HCT116 (cell line): ENCODE measurements around the gene NCOA5. TPM values are rescaled to one million over a fixed set of nuclear protein-coding genes. Genes with fewer than 3 reads are reported as not detected.

ENCODE experiments used
- ATAC-seq: fragments of 200-7000 bp; cut with Tn5 transposase; 2 replicates; pipeline ENCODE4 v1.9.1; 2020; ENCODE audit warnings: mild to moderate bottlenecking, moderate library complexity
- BruUV-seq: library from RNA; stranded (reverse); fragments of 400-500 nt; replicated peaks from 2 replicates; lab custom pipeline; 2021; lab: Mats Ljungman, UMichigan
- CTCF ChIA-PET: fragments of 300-600 bp; sonication (Branson Sonifier 250); formaldehyde crosslinking; loops from one replicate; lab custom pipeline; 2021; ENCODE audit warnings: antibody characterized with exemption; lab: Charles Lee
- POLR2A ChIA-PET: fragments of 300-600, 350-600 bp; sonication (Branson Sonifier 250); formaldehyde crosslinking; loops from one replicate; lab custom pipeline; 2021; ENCODE audit warnings: antibody characterized with exemption; lab: Charles Lee
- RAD21 ChIA-PET, 2 experiments: fragments of 300-600 bp; sonication (Branson Sonifier 250); formaldehyde crosslinking; loops; one replicate each; lab custom pipeline; 2023; ENCODE audit warnings: low total read pairs in 2 of 2; ENCODE audit not compliant: uncharacterized antibody in 2 of 2, unreplicated experiment in 2 of 2, low non-redundant PET in 1 of 2; lab: Charles Lee
- DNase-seq: peaks from one replicate; pipeline ENCODE4 v3.0.0-alpha.2; 2010; ENCODE audit warnings: low read depth, low spot score
- H2AFZ ChIP-seq: fragments of 200-600 bp; shearing (Covaris generic), sonication (generic); 2 replicates; pipeline ENCODE4 v1.6.1; 2017; ENCODE audit warnings: low read depth, mixed run types, mixed read lengths, antibody characterized with exemption, low read length; ENCODE audit not compliant: poor library complexity, severe bottlenecking
- H3K27ac ChIP-seq: 2 replicates; pipeline ENCODE4 v1.5.1; 2012; ENCODE audit warnings: low read depth, low read length
- H3K27me3 ChIP-seq: fragments of 200-600 bp; sonication (generic); 2 replicates; pipeline ENCODE4 v1.6.1; 2016; ENCODE audit warnings: mixed run types, low read length, mixed read lengths; ENCODE audit not compliant: insufficient read depth
- H3K36me3 ChIP-seq, 2 experiments: fragments of 200-500 bp in 1 of 2; fragments of 200-600 bp in 1 of 2; sonication (Bioruptor generic) in 1 of 2; sonication (generic) in 1 of 2; 2 replicates each; pipeline versions ENCODE4 v1.5.1 to v1.6.1; 2014 to 2016; ENCODE audit warnings: low read length in 2 of 2, inconsistent platforms in 1 of 2, mixed read lengths in 1 of 2, mixed run types in 1 of 2; ENCODE audit not compliant: insufficient read depth in 2 of 2, control insufficient read depth in 1 of 2
- H3K4me1 ChIP-seq, 2 experiments: fragments of 200-600 bp in 1 of 2; sonication (generic) in 1 of 2; 2 replicates each; pipeline versions ENCODE4 v1.5.1 to v1.6.1; 2012 to 2017; ENCODE audit warnings: low read length in 2 of 2, inconsistent platforms in 1 of 2, mild to moderate bottlenecking in 1 of 2, mixed read lengths in 1 of 2, mixed run types in 1 of 2, moderate library complexity in 1 of 2; ENCODE audit not compliant: insufficient read depth in 2 of 2, control insufficient read depth in 1 of 2
- H3K4me2 ChIP-seq: fragments of 200-600 bp; sonication (generic); 2 replicates; pipeline ENCODE4 v1.6.1; 2017; ENCODE audit warnings: mixed run types, low read length, mixed read lengths
- H3K4me3 ChIP-seq, 2 experiments: fragments of 200-600 bp in 1 of 2; sonication (generic) in 1 of 2; replicated peaks in 1 of 2; 2 replicates each; pipeline ENCODE4 v1.5.1; 2011 to 2016; ENCODE audit warnings: low read length in 2 of 2, control low read depth in 1 of 2, low read depth in 1 of 2, mild to moderate bottlenecking in 1 of 2, mixed read lengths in 1 of 2, mixed run types in 1 of 2
- H3K79me2 ChIP-seq: fragments of 200-600 bp; sonication (generic); 2 replicates; pipeline ENCODE4 v1.6.1; 2017; ENCODE audit warnings: mild to moderate bottlenecking, mixed run types, low read length, moderate library complexity, mixed read lengths; ENCODE audit not compliant: insufficient read depth
- H3K9ac ChIP-seq: fragments of 200-600 bp; sonication (generic); 2 replicates; pipeline ENCODE4 v1.6.1; 2016; ENCODE audit warnings: low read length, mixed read lengths
- H3K9me2 ChIP-seq: fragments of 200-600 bp; sonication (generic), shearing (Covaris generic); 2 replicates; pipeline ENCODE4 v1.6.1; 2017; ENCODE audit warnings: mixed run types, mild to moderate bottlenecking, moderate library complexity; ENCODE audit not compliant: insufficient read depth
- H3K9me3 ChIP-seq, 2 experiments: fragments of 200-500 bp in 1 of 2; fragments of 200-600 bp in 1 of 2; sonication (Bioruptor generic) in 1 of 2; sonication (generic) in 1 of 2; 2 replicates each; pipeline ENCODE4 v1.6.1; 2014 to 2017; ENCODE audit warnings: low read length in 2 of 2, mixed read lengths in 2 of 2, inconsistent platforms in 1 of 2, low read depth in 1 of 2, mild to moderate bottlenecking in 1 of 2, mixed run types in 1 of 2, moderate library complexity in 1 of 2; ENCODE audit not compliant: control insufficient read depth in 1 of 2, insufficient read depth in 1 of 2
- H4K20me1 ChIP-seq: fragments of 200-600 bp; sonication (generic), shearing (Covaris generic); 2 replicates; pipeline ENCODE4 v1.6.1; 2017; ENCODE audit warnings: mixed run types, mild to moderate bottlenecking, moderate library complexity; ENCODE audit not compliant: insufficient read depth
- ATF3 ChIP-seq: IDR thresholded peaks from 2 replicates; pipeline ENCODE4 v1.6.1; 2012
- CBX3 ChIP-seq: IDR thresholded peaks from 2 replicates; pipeline ENCODE4 v1.6.1; 2012; ENCODE audit warnings: low read depth
- CEBPB ChIP-seq: IDR thresholded peaks from 2 replicates; pipeline ENCODE4 v1.6.1; 2012; ENCODE audit warnings: low read depth
- EGR1 ChIP-seq: IDR thresholded peaks from 2 replicates; pipeline ENCODE4 v1.6.1; 2012; ENCODE audit warnings: low read depth
- ELF1 ChIP-seq: IDR thresholded peaks from 2 replicates; pipeline ENCODE4 v1.6.1; 2012; ENCODE audit warnings: low read depth, borderline replicate concordance
- EZH2 ChIP-seq: fragments of 200-600 bp; sonication (generic); IDR thresholded peaks from 2 replicates; pipeline ENCODE4 v1.6.1; 2017; ENCODE audit warnings: antibody characterized with exemption, mixed run types
- EZH2phosphoT487 ChIP-seq: fragments of 200-600 bp; IDR thresholded peaks from 2 replicates; pipeline ENCODE4 v1.6.1; 2018; ENCODE audit warnings: antibody characterized with exemption, borderline replicate concordance
- JUND ChIP-seq: IDR thresholded peaks from 2 replicates; pipeline ENCODE4 v1.6.1; 2012
- MAX ChIP-seq: IDR thresholded peaks from 2 replicates; pipeline ENCODE4 v1.6.1; 2012
- POLR2A ChIP-seq: IDR thresholded peaks from 2 replicates; pipeline ENCODE4 v1.7.0; 2011; ENCODE audit warnings: borderline replicate concordance; ENCODE audit not compliant: insufficient read depth, insufficient read length; ENCODE audit errors: extremely low read depth
- RAD21 ChIP-seq: IDR thresholded peaks from 2 replicates; pipeline ENCODE4 v1.6.1; 2012; ENCODE audit warnings: low read depth, mild to moderate bottlenecking
- SRF ChIP-seq: IDR thresholded peaks from 2 replicates; pipeline ENCODE4 v1.6.1; 2012; ENCODE audit warnings: low read depth
- TCF7L2 ChIP-seq: IDR thresholded peaks from 2 replicates; pipeline ENCODE4 v1.7.0; 2011; ENCODE audit warnings: borderline replicate concordance, inconsistent platforms; ENCODE audit not compliant: insufficient read depth, insufficient read length; ENCODE audit errors: extremely low read depth
- ZFX ChIP-seq: fragments of 450-650 bp; IDR thresholded peaks from 2 replicates; pipeline ENCODE4 v1.6.1; 2017
- intact Hi-C: fragments of 100-400 bp; cut with micrococcal nuclease; formaldehyde crosslinking; loops from 2 replicates; pipeline ENCODE4 v1.10.0; 2022
- total RNA-seq: library from RNA; stranded (reverse); gene quantifications from one replicate; pipeline ENCODE4 v1.2.1, GENCODE V29; 2021; ENCODE audit not compliant: unreplicated experiment

Gene NCOA5
- total RNA-seq, 1 experiment from 2014 or later: 31.6 TPM

- TF ChIP-seq EGR1 (no peak), ELF1 (no peak), SRF (no peak), CBX3 (no peak), JUND (no peak), EZH2 (no peak), ATF3 (no peak), TCF7L2 (no peak), EZH2phosphoT487 (no peak), CEBPB (no peak), RAD21 (no peak), POLR2A (no peak), ZFX (no peak), MAX (no peak)
- Histone ChIP-seq H3K36me3 (peaks cover 0 to 12% of the 10 kb centered on the region in 2 experiments; a peak in 2 of 4 replicates), H3K9me2 (no peaks in the 10 kb centered on the region), H3K9ac (peak overlapping the region; percentile 59), H3K9me3 (no peaks in the 10 kb centered on the region), H2AFZ (no peak overlapping the region), H3K4me2 (peak overlapping the region; percentile 83), H3K27me3 (no peaks in the 10 kb centered on the region), H3K79me2 (peaks cover 12% of the 10 kb centered on the region), H3K4me3 (peak overlapping the region; percentile 71 to 74), H4K20me1 (no peaks in the 10 kb centered on the region), H3K27ac (no peak overlapping the region), H3K4me1 (peaks cover 11 to 15% of the 10 kb centered on the region in 2 experiments)
- RAD21 ChIA-PET: no interaction called here
- POLR2A ChIA-PET: no interaction called here
- ATAC-seq (no peak), DNase-seq (no peak)
- CTCF ChIA-PET: interaction anchor here (1.3 to 1.4 kb wide), 2 partner anchors 9 to 188 kb away, joined by 3 to 4 read pairs; no protein-coding TSS in a partner anchor
- BruUV-seq: no TSS peak
- intact Hi-C loops: no loop called here
Measured at GRCh38 chr20:46119028-46119546, 29.3 kb upstream of the NCOA5 start.
